Activated B cell treated with CpG ODN at 0.5 μM for 24 hours (primary cell): ENCODE data around the gene MYCBP2. TPM values are rescaled to one million over a fixed set of nuclear protein-coding genes. Genes with fewer than 3 reads are reported as not detected.

Experiments used
- ATAC-seq: fragments of 200-7000 bp; cut with Tn5 transposase; one replicate; pipeline ENCODE4 v1.10.0; 2021; ENCODE audit warnings: low read depth, mild to moderate bottlenecking, moderate library complexity
- CTCF ChIA-PET: fragments of 350-600 bp; sonication (Branson Sonifier 250); formaldehyde crosslinking; loops from one replicate; lab custom pipeline; 2021; ENCODE audit warnings: antibody characterized with exemption; lab: Charles Lee
- POLR2A ChIA-PET: fragments of 350-600 bp; sonication (Branson Sonifier 250); formaldehyde crosslinking; loops from one replicate; lab custom pipeline; 2021; ENCODE audit warnings: antibody characterized with exemption; lab: Charles Lee
- DNase-seq: peaks from one replicate; pipeline ENCODE4 v3.0.0; 2022
- H3K27ac Mint-ChIP-seq: one replicate; pipeline ENCODE4 v1.8.0; 2020; ENCODE audit warnings: mixed read lengths
- H3K27me3 Mint-ChIP-seq: one replicate; pipeline ENCODE4 v1.8.0; 2021; ENCODE audit warnings: mixed read lengths
- H3K36me3 Mint-ChIP-seq: one replicate; pipeline ENCODE4 v1.8.0; 2021; ENCODE audit warnings: low read depth, mixed read lengths
- H3K4me1 Mint-ChIP-seq: one replicate; pipeline ENCODE4 v1.8.0; 2021; ENCODE audit warnings: mixed read lengths
- H3K4me3 Mint-ChIP-seq: one replicate; pipeline ENCODE4 v1.8.0; 2020; ENCODE audit warnings: mild to moderate bottlenecking, mixed read lengths
- H3K9me3 Mint-ChIP-seq: one replicate; pipeline ENCODE4 v1.8.0; 2020; ENCODE audit warnings: mixed read lengths
- intact Hi-C: fragments of 100-400 bp; cut with micrococcal nuclease; formaldehyde crosslinking; loops from one replicate; pipeline ENCODE4 v1.15.1; 2024
- total RNA-seq: library from RNA; stranded (reverse); gene quantifications from 2 replicates; pipeline ENCODE4 v1.2.3, GENCODE V29; 2022
- TF ChIP-seq, protein P1 (sequence below): fragments of 200-600 bp; IDR thresholded peaks from one replicate; pipeline ENCODE4 v1.8.0; 2022; ENCODE audit warnings: antibody characterized with exemption, mild to moderate bottlenecking

The MYCBP2 gene
- total RNA-seq, 1 donor from 2014 or later = 314 TPM

DNA sequence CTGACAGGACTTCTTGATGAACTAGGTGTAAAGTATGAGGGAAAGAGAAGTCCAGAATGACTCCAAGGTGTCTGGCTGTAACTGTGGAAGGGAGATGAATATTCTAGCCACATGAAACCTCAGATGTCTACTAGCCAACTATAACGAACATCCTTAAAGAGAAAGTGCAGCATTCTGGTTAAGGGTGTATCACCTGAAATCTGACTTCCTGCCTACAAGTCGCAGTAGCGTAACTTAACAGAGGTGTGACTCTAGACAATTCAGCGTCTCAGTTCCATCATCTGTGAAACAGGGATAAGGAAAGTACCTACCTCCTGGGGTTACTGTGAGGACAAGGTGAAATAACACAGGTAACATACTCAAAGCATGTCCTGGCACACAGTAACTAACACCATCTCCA is 154.2 kb downstream of the MYCBP2 start:
- ChIA-PET POLR2A (no interaction called here), CTCF (interaction anchor here (1.0 kb wide), 1 partner anchor 306 kb away, joined by 5 read pairs; no protein-coding TSS in a partner anchor)
- H3K36me3 Mint-ChIP-seq = peaks cover 73% of the 10 kb centered on the region
- H3K27ac Mint-ChIP-seq = no peak overlapping the region
- no peak overlapping the region for H3K4me3 Mint-ChIP-seq
- intact Hi-C loops = loop anchor here (5.0 kb wide), 1 partner anchor 35 kb away; no protein-coding TSS in a partner anchor
- ATAC-seq (no peak), DNase-seq (no peak)
- no peaks in the 10 kb centered on the region for H3K4me1 Mint-ChIP-seq
- TF ChIP-seq, protein P1, sequence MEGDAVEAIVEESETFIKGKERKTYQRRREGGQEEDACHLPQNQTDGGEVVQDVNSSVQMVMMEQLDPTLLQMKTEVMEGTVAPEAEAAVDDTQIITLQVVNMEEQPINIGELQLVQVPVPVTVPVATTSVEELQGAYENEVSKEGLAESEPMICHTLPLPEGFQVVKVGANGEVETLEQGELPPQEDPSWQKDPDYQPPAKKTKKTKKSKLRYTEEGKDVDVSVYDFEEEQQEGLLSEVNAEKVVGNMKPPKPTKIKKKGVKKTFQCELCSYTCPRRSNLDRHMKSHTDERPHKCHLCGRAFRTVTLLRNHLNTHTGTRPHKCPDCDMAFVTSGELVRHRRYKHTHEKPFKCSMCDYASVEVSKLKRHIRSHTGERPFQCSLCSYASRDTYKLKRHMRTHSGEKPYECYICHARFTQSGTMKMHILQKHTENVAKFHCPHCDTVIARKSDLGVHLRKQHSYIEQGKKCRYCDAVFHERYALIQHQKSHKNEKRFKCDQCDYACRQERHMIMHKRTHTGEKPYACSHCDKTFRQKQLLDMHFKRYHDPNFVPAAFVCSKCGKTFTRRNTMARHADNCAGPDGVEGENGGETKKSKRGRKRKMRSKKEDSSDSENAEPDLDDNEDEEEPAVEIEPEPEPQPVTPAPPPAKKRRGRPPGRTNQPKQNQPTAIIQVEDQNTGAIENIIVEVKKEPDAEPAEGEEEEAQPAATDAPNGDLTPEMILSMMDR = no peak
- H3K27me3 Mint-ChIP-seq = no peaks in the 10 kb centered on the region
- H3K9me3 Mint-ChIP-seq = no peaks in the 10 kb centered on the region

DNA sequence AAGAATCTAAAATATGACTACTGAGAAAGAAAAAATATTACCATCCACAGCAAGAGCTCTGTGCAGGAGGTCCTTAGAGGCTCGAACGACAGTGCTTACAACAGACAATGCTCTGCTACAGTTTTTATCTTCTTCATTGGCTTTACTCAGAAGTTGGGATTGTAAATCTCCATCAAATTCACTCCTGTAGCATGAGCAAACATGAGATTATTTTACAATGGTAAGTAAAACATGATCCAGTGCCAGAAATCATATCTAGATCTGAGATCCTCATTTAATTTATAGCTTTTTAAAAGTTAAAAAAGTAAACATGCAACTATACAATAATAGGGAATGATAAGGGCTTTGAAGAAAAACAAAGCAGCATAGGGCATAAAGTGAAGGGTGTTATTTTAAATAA is 155.4 kb downstream of the MYCBP2 start:
- Mint-ChIP-seq H3K27ac (no peak overlapping the region), H3K27me3 (no peaks in the 10 kb centered on the region), H3K36me3 (peaks cover 74% of the 10 kb centered on the region), H3K4me1 (no peaks in the 10 kb centered on the region), H3K4me3 (no peak overlapping the region), H3K9me3 (no peaks in the 10 kb centered on the region)
- TF ChIP-seq, protein P1 = no peak
- DNase-seq (no peak), ATAC-seq (no peak)
- intact Hi-C loops = loop anchor here (5.0 kb wide), 1 partner anchor 36 kb away; no protein-coding TSS in a partner anchor
- CTCF ChIA-PET = no interaction called here
- POLR2A ChIA-PET = no interaction called here

DNA sequence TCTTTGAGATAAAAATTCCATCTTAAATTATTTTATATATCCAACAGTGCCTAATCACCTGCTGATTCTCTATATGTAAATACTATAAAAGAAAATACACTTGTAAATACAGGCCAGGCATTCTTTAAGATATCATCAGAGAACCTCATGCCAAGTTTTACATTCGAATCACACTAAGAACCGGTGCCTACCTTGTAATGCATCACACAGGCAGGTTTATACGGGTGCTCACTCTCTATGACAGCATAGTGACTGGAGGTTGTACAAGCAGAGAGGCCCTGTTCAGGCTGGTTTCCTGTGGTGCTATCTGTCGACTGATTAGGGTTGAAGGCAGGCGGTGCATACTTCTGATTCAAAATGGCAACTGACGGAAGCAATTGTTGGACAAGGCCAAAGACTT is 158.7 kb downstream of the MYCBP2 start:
- Mint-ChIP-seq H3K4me3 (no peak overlapping the region), H3K27me3 (no peaks in the 10 kb centered on the region), H3K36me3 (peaks cover 86% of the 10 kb centered on the region), H3K4me1 (no peaks in the 10 kb centered on the region), H3K27ac (no peak overlapping the region), H3K9me3 (no peaks in the 10 kb centered on the region)
- no peak for ATAC-seq
- intact Hi-C loops = no loop called here
- POLR2A ChIA-PET = no interaction called here
- no peak for DNase-seq
- CTCF ChIA-PET = no interaction called here
- TF ChIP-seq, protein P1 = no peak

DNA sequence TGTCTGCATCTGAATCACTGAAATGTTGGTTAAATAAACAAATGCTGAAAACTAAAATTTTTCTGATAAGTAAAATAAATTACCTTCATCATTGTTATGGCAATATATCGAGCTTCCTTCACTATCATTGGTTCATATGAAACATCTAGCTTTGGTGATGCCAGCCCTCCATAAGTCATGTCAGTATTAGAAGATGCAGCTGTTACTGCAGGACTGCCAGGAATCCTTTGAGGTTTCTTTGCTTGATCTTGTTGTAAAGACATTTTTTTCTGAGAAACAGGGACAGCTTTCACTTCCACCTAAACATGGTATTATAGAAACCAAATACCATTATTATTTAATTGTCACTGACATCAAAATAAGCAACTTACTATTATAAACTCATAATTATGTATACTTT is 176.2 kb downstream of the MYCBP2 start:
- DNase-seq (no peak), ATAC-seq (no peak)
- TF ChIP-seq, protein P1 = no peak
- no peaks in the 10 kb centered on the region for H3K9me3 Mint-ChIP-seq
- no peaks in the 10 kb centered on the region for H3K27me3 Mint-ChIP-seq
- H3K27ac Mint-ChIP-seq = no peak overlapping the region
- peaks cover 73% of the 10 kb centered on the region for H3K36me3 Mint-ChIP-seq
- intact Hi-C loops = no loop called here
- no peaks in the 10 kb centered on the region for H3K4me1 Mint-ChIP-seq
- POLR2A ChIA-PET = interaction anchor here (0.6 kb wide), 1 partner anchor 16 kb away, joined by 4 read pairs; no protein-coding TSS in a partner anchor
- no peak overlapping the region for H3K4me3 Mint-ChIP-seq
- CTCF ChIA-PET = no interaction called here

DNA sequence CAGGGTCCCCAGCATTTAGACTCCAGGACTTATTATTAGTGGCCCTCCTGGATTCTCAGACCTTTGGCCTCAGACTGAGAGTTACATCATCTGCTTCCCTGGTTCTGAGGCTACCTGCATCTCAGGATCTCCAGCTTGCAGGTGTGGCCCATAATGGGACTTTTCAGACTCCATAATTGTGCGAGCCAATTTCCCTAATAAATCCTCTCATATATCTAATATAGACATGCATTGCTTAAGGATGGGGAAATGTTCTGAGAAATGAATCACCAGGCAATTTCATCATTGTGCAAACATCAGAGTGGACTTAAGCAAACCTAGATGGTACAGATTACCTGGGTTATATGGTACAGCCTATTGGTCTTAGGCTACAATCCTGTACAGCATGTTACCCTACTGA is 183.5 kb downstream of the MYCBP2 start:
- Mint-ChIP-seq H3K4me1 (no peaks in the 10 kb centered on the region), H3K27ac (no peak overlapping the region), H3K4me3 (no peak overlapping the region), H3K27me3 (no peaks in the 10 kb centered on the region), H3K36me3 (peaks cover 84% of the 10 kb centered on the region), H3K9me3 (no peaks in the 10 kb centered on the region)
- DNase-seq (no peak), ATAC-seq (no peak)
- TF ChIP-seq, protein P1 = no peak
- POLR2A ChIA-PET = no interaction called here
- intact Hi-C loops = no loop called here
- CTCF ChIA-PET = no interaction called here
